ENCODE measurements around the gene ATP8A2.

DNA sequence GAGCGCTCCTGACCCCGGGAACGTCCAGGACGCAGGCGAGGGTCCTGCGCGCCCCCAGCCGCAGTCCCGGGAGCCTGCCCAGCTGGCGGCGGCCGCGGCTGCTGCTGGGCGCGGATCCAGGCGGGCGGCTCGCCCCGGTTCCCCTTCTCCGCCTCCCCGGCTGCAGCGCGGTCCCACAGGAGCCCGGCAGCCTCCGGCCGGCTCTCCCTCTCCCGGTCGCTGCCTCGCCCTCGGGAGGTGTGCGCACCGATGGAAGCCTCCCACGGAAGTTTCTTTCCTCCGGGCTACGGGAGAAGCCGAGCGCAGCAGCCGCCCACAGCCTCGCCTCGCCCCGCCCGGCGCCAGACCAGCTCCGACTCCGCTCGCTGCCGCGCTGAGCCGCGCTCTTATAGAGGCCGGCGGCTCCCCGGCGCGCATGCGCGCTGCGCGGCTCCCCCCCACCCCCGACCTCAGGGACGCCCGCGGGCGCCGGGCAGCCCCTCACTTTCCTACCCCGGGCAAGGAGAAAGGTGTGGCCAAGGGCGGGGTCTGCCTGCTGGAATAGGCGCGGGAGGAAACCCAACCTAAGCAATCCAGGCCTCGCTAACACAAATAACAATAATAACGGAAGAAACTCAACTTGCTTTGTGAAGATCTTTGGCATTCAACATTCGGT is 680.0 kb downstream of the ATP8A2 start, which contains the start of gene SHISA2:
- TF ChIP-seq CTCF (IDR thresholded peaks at IDR 0.05) (no peak), POLR2AphosphoS5 (IDR thresholded peaks at IDR 0.05) (peak; percentile 30)
